ENCODE results near the gene UBE2J1. TPM values are rescaled to one million over a fixed set of nuclear protein-coding genes. Genes with fewer than 3 reads are reported as not detected.

The UBE2J1 gene
- total and polyA plus RNA-seq, 9 of the 15 experiments (the other 6 are each of a cell fraction or from before 2014, with no cell fraction given) = 11.6 to 32.6 (median 22.0) TPM

DNA sequence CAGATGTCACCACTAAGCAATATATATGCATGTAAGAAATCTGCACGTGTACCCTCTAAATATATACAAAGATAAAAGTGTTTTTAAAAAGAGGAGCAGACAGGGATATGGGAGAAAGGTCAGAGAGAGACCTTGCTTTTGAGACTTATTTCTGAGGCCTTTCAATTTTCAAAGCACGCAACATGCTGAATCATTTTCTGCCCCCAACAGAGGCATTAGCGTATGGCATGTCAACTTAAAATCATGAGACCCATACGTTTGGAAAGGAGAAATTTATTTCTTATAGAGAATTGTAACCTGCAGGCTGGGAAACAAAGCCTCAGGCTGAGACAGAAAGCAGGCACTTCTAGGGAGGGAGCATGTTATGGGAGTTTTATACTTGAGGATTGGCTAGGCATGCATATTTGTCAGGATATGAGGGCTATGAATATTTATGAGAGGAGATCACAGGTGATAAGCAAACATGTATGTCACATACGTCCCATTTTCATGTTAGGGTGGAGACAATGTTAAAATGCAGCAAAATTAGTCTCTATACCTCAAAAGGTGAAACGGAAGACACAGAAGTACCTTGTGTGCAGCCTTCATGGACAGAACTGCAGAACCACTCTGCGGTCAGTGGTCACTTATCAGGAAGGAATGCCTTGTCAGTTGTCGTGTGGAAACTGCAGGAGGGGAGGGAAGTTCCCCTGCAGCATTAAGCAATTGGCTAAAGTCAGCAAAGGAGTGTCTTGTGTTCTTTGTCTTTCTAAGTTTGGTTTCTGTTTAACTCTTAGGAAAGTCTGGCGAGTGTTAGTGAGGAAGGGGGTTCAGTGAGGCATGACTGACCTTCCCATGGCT is 31.2 kb downstream of the UBE2J1 start (continued):
- TF ChIP-seq, protein P1, sequence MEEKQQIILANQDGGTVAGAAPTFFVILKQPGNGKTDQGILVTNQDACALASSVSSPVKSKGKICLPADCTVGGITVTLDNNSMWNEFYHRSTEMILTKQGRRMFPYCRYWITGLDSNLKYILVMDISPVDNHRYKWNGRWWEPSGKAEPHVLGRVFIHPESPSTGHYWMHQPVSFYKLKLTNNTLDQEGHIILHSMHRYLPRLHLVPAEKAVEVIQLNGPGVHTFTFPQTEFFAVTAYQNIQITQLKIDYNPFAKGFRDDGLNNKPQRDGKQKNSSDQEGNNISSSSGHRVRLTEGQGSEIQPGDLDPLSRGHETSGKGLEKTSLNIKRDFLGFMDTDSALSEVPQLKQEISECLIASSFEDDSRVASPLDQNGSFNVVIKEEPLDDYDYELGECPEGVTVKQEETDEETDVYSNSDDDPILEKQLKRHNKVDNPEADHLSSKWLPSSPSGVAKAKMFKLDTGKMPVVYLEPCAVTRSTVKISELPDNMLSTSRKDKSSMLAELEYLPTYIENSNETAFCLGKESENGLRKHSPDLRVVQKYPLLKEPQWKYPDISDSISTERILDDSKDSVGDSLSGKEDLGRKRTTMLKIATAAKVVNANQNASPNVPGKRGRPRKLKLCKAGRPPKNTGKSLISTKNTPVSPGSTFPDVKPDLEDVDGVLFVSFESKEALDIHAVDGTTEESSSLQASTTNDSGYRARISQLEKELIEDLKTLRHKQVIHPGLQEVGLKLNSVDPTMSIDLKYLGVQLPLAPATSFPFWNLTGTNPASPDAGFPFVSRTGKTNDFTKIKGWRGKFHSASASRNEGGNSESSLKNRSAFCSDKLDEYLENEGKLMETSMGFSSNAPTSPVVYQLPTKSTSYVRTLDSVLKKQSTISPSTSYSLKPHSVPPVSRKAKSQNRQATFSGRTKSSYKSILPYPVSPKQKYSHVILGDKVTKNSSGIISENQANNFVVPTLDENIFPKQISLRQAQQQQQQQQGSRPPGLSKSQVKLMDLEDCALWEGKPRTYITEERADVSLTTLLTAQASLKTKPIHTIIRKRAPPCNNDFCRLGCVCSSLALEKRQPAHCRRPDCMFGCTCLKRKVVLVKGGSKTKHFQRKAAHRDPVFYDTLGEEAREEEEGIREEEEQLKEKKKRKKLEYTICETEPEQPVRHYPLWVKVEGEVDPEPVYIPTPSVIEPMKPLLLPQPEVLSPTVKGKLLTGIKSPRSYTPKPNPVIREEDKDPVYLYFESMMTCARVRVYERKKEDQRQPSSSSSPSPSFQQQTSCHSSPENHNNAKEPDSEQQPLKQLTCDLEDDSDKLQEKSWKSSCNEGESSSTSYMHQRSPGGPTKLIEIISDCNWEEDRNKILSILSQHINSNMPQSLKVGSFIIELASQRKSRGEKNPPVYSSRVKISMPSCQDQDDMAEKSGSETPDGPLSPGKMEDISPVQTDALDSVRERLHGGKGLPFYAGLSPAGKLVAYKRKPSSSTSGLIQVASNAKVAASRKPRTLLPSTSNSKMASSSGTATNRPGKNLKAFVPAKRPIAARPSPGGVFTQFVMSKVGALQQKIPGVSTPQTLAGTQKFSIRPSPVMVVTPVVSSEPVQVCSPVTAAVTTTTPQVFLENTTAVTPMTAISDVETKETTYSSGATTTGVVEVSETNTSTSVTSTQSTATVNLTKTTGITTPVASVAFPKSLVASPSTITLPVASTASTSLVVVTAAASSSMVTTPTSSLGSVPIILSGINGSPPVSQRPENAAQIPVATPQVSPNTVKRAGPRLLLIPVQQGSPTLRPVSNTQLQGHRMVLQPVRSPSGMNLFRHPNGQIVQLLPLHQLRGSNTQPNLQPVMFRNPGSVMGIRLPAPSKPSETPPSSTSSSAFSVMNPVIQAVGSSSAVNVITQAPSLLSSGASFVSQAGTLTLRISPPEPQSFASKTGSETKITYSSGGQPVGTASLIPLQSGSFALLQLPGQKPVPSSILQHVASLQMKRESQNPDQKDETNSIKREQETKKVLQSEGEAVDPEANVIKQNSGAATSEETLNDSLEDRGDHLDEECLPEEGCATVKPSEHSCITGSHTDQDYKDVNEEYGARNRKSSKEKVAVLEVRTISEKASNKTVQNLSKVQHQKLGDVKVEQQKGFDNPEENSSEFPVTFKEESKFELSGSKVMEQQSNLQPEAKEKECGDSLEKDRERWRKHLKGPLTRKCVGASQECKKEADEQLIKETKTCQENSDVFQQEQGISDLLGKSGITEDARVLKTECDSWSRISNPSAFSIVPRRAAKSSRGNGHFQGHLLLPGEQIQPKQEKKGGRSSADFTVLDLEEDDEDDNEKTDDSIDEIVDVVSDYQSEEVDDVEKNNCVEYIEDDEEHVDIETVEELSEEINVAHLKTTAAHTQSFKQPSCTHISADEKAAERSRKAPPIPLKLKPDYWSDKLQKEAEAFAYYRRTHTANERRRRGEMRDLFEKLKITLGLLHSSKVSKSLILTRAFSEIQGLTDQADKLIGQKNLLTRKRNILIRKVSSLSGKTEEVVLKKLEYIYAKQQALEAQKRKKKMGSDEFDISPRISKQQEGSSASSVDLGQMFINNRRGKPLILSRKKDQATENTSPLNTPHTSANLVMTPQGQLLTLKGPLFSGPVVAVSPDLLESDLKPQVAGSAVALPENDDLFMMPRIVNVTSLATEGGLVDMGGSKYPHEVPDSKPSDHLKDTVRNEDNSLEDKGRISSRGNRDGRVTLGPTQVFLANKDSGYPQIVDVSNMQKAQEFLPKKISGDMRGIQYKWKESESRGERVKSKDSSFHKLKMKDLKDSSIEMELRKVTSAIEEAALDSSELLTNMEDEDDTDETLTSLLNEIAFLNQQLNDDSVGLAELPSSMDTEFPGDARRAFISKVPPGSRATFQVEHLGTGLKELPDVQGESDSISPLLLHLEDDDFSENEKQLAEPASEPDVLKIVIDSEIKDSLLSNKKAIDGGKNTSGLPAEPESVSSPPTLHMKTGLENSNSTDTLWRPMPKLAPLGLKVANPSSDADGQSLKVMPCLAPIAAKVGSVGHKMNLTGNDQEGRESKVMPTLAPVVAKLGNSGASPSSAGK (IDR thresholded peaks at IDR 0.05) = no peak
- TF ChIP-seq, protein P2, sequence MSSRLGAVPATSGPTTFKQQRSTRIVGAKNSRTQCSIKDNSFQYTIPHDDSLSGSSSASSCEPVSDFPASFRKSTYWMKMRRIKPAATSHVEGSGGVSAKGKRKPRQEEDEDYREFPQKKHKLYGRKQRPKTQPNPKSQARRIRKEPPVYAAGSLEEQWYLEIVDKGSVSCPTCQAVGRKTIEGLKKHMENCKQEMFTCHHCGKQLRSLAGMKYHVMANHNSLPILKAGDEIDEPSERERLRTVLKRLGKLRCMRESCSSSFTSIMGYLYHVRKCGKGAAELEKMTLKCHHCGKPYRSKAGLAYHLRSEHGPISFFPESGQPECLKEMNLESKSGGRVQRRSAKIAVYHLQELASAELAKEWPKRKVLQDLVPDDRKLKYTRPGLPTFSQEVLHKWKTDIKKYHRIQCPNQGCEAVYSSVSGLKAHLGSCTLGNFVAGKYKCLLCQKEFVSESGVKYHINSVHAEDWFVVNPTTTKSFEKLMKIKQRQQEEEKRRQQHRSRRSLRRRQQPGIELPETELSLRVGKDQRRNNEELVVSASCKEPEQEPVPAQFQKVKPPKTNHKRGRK (tag; IDR thresholded peaks at IDR 0.05) = no peak
- TF ChIP-seq, protein P3, sequence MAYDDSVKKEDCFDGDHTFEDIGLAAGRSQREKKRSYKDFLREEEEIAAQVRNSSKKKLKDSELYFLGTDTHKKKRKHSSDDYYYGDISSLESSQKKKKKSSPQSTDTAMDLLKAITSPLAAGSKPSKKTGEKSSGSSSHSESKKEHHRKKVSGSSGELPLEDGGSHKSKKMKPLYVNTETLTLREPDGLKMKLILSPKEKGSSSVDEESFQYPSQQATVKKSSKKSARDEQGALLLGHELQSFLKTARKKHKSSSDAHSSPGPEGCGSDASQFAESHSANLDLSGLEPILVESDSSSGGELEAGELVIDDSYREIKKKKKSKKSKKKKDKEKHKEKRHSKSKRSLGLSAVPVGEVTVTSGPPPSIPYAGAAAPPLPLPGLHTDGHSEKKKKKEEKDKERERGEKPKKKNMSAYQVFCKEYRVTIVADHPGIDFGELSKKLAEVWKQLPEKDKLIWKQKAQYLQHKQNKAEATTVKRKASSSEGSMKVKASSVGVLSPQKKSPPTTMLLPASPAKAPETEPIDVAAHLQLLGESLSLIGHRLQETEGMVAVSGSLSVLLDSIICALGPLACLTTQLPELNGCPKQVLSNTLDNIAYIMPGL (CRISPR knock-in tag; IDR thresholded peaks at IDR 0.05) = no peak
- TF ChIP-seq, protein P4, sequence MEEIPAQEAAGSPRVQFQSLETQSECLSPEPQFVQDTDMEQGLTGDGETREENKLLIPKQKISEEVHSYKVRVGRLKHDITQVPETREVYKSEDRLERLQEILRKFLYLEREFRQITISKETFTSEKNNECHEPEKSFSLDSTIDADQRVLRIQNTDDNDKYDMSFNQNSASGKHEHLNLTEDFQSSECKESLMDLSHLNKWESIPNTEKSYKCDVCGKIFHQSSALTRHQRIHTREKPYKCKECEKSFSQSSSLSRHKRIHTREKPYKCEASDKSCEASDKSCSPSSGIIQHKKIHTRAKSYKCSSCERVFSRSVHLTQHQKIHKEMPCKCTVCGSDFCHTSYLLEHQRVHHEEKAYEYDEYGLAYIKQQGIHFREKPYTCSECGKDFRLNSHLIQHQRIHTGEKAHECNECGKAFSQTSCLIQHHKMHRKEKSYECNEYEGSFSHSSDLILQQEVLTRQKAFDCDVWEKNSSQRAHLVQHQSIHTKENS (CRISPR knock-in tag; IDR thresholded peaks at IDR 0.05) = no peak
- TF ChIP-seq, protein P5, sequence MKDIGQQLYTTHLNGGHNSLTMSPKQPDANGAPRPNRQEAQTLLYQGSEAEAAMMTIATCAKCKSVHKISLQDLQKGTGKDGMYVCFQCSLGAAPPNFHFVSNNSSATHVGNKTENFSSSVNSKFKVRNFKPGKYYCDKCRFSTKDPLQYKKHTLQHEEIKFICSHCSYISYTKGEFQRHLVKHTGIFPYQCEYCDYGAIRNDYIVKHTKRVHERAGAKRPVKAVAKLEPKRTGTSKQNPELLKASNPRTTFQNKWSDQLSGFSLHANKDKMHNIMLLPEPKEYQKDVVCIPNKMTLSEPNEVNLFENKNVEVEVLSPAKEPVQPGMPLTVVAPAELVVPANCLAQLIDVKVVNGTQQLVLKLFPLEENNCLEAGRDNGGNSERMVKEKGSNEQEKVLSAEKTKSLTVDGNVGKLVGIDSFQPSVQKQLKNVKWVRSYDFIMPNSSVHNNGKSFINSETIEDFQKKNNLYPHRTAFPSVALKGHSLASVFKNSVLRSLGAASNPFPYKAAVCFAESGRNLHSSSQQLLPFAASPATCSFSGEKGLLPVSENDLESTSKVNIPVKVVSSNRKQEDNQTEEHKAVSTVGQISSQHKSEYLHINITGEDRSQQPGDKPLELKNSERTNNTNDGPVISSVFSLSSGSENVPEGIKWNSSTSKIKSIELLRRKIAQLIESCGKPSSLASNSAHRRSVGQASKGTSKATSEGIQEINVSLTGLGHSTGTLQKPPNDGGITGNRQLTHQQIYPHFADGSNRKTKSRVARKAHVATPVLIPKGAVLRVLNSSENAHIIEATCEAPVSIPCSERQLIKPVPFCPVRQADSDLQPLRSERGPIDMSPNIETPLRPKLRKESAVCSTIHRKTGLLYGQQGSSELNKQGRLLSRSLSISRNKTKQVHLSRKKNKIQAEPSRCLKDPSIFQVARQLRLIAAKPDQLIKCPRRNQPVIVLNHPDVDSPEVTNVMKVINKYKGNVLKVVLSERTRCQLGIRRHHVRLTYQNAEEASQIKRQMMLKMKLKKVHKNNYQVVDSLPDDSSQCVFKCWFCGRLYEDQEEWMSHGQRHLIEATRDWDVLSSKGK (CRISPR knock-in tag; IDR thresholded peaks at IDR 0.05) = no peak
